ENCODE data around the gene IL20RA.

Gene IL20RA

GRCh38 chr6:136990754-136991153 lies 54.0 kb downstream of the IL20RA start:
- CTCF ChIA-PET, result interaction anchor here (1.0 to 1.3 kb wide), 3 partner anchors 10 to 14 kb away, joined by 3 to 4 read pairs (median 3); no protein-coding TSS in a partner anchor
- DNase-seq (ENCODE audit: extremely low spot score), result no peak
- TF ChIP-seq CTCF (IDR thresholded peaks at IDR 0.05; ENCODE audit: control extremely low read depth, extremely low read depth, low read depth, missing control alignments), result no peak
- POLR2A ChIA-PET, result no interaction called here

GRCh38 chr6:136990242-136990578 lies 54.6 kb downstream of the IL20RA start:
- TF ChIP-seq CTCF (IDR thresholded peaks at IDR 0.05; ENCODE audit: control extremely low read depth, extremely low read depth, low read depth, missing control alignments), result no peak
- ChIA-PET POLR2A (no interaction called here), CTCF (interaction anchor here (1.0 to 1.3 kb wide), 2 partner anchors 10 to 15 kb away, joined by 3 read pairs; no protein-coding TSS in a partner anchor)
- DNase-seq (ENCODE audit: extremely low spot score), result no peak

GRCh38 chr6:136989571-136990241 lies 55.1 kb downstream of the IL20RA start:
- ChIA-PET POLR2A (no interaction called here), CTCF (interaction anchor here (1.0 to 1.3 kb wide), 2 partner anchors 9 to 15 kb away, joined by 3 read pairs; no protein-coding TSS in a partner anchor)
- no peak for TF ChIP-seq CTCF (IDR thresholded peaks at IDR 0.05; ENCODE audit: control extremely low read depth, extremely low read depth, low read depth, missing control alignments)
- no peak for DNase-seq (ENCODE audit: extremely low spot score)

GRCh38 chr6:136987526-136987925 lies 57.2 kb downstream of the IL20RA start:
- no peak for DNase-seq (ENCODE audit: extremely low spot score)
- ChIA-PET POLR2A (no interaction called here), CTCF (interaction anchor here (1.1 kb wide), 1 partner anchor 20 kb away, joined by 3 read pairs; no protein-coding TSS in a partner anchor)
- no peak for TF ChIP-seq CTCF (IDR thresholded peaks at IDR 0.05; ENCODE audit: control extremely low read depth, extremely low read depth, low read depth, missing control alignments)

- DNase-seq (ENCODE audit: extremely low spot score), result no peak
- ChIA-PET POLR2A (no interaction called here), CTCF (interaction anchor here (1.3 kb wide), 1 partner anchor 109 kb away, joined by 3 read pairs; no protein-coding TSS in a partner anchor)
- no peak for TF ChIP-seq CTCF (IDR thresholded peaks at IDR 0.05; ENCODE audit: control extremely low read depth, extremely low read depth, low read depth, missing control alignments)
These were observed 59.3 kb downstream of the IL20RA start for GRCh38 chr6:136985502-136985901.

GRCh38 chr6:136984578-136984977 lies 60.2 kb downstream of the IL20RA start:
- POLR2A ChIA-PET, result no interaction called here
- no peak for DNase-seq (ENCODE audit: extremely low spot score)
- TF ChIP-seq CTCF (IDR thresholded peaks at IDR 0.05; ENCODE audit: control extremely low read depth, extremely low read depth, low read depth, missing control alignments), result no peak
- CTCF ChIA-PET, result interaction anchor here (1.3 kb wide), 1 partner anchor 14 kb away, joined by 5 read pairs; no protein-coding TSS in a partner anchor

Data from GM10248 (cell line).